Liver (tissue), 9 donors: Measurements from ENCODE around the gene MICU1. TPM values are rescaled to one million over a fixed set of nuclear protein-coding genes. Genes with fewer than 3 reads are reported as not detected.

ENCODE experiments used
- DNase-seq: peaks from one replicate; pipeline ENCODE4 v3.0.0-alpha.2; 2017; ENCODE audit warnings: low spot score
- H3K27ac ChIP-seq, 2 donors: one replicate each; pipeline ENCODE4 v1.7.0; 2013; ENCODE audit warnings: inconsistent platforms in 2 of 2, low read length in 2 of 2, control low read depth in 1 of 2, low read depth in 1 of 2, mild to moderate bottlenecking in 1 of 2
- H3K27me3 ChIP-seq, 4 donors: one replicate each; pipeline versions ENCODE4 v1.6.1 to v1.7.0; 2013; ENCODE audit warnings: low read length in 3 of 4, inconsistent platforms in 1 of 4, mild to moderate bottlenecking in 1 of 4, moderate library complexity in 1 of 4; ENCODE audit not compliant: control insufficient read depth in 4 of 4, insufficient read depth in 4 of 4
- H3K36me3 ChIP-seq, 4 donors: one replicate each; pipeline versions ENCODE4 v1.6.1 to v1.7.0; 2013; ENCODE audit warnings: low read length in 3 of 4, mild to moderate bottlenecking in 3 of 4, low read depth in 1 of 4, moderate library complexity in 1 of 4; ENCODE audit not compliant: control insufficient read depth in 4 of 4, insufficient read depth in 3 of 4
- H3K4me1 ChIP-seq, 4 donors: one replicate each; pipeline versions ENCODE4 v1.6.1 to v1.7.0; 2013; ENCODE audit warnings: low read length in 3 of 4, mild to moderate bottlenecking in 3 of 4, moderate library complexity in 1 of 4; ENCODE audit not compliant: control insufficient read depth in 4 of 4, insufficient read depth in 4 of 4
- H3K4me3 ChIP-seq, 3 donors: one replicate each; pipeline versions ENCODE4 v1.6.1 to v1.7.0; 2013; ENCODE audit warnings: low read length in 3 of 3, control low read depth in 1 of 3, low read depth in 1 of 3, mild to moderate bottlenecking in 1 of 3
- H3K9ac ChIP-seq, 2 donors: one replicate each; pipeline ENCODE4 v1.7.0; 2013; ENCODE audit warnings: low read length in 2 of 2, mild to moderate bottlenecking in 2 of 2, moderate library complexity in 2 of 2, control low read depth in 1 of 2, low read depth in 1 of 2
- H3K9me3 ChIP-seq, 4 donors: one replicate each; pipeline versions ENCODE4 v1.6.1 to v1.7.0; 2013; ENCODE audit warnings: low read length in 3 of 4; ENCODE audit not compliant: control insufficient read depth in 4 of 4
- ATF3 ChIP-seq: IDR thresholded peaks from 2 replicates; pipeline ENCODE4 v1.6.1; 2016; ENCODE audit warnings: antibody characterized with exemption
- EGR1 ChIP-seq, 2 donors: IDR thresholded peaks; 2 replicates each; pipeline ENCODE4 v1.6.1; 2016 to 2018; ENCODE audit warnings: antibody characterized with exemption in 2 of 2, low read depth in 2 of 2
- FOXA1 ChIP-seq: IDR thresholded peaks from 2 replicates; pipeline ENCODE4 v1.6.1; 2016; ENCODE audit warnings: antibody characterized with exemption
- FOXA2 ChIP-seq: IDR thresholded peaks from 2 replicates; pipeline ENCODE4 v1.6.1; 2016; ENCODE audit warnings: antibody characterized with exemption
- GABPA ChIP-seq, 2 donors: IDR thresholded peaks in 1 of 2; conservative IDR thresholded peaks in 1 of 2; 2 replicates each; pipeline ENCODE4 v1.6.1; 2016; ENCODE audit warnings: antibody characterized with exemption in 2 of 2, mild to moderate bottlenecking in 1 of 2, moderate library complexity in 1 of 2
- HNF4A ChIP-seq, 2 donors: conservative IDR thresholded peaks; 2 replicates each; pipeline ENCODE4 v1.6.1; 2016; ENCODE audit warnings: antibody characterized with exemption in 2 of 2, mild to moderate bottlenecking in 2 of 2
- HNF4G ChIP-seq: IDR thresholded peaks from 2 replicates; pipeline ENCODE4 v1.6.1; 2016; ENCODE audit warnings: antibody characterized with exemption
- JUND ChIP-seq, 2 donors: IDR thresholded peaks; 2 replicates each; pipeline ENCODE4 v1.6.1; 2016; ENCODE audit warnings: antibody characterized with exemption in 2 of 2
- MAX ChIP-seq: IDR thresholded peaks from 2 replicates; pipeline ENCODE4 v1.6.1; 2016; ENCODE audit warnings: antibody characterized with exemption
- RAD21 ChIP-seq, 2 donors: IDR thresholded peaks; 2 replicates each; pipeline ENCODE4 v1.6.1; 2016; ENCODE audit warnings: antibody characterized with exemption in 2 of 2, mild to moderate bottlenecking in 2 of 2
- REST ChIP-seq: IDR thresholded peaks from 2 replicates; pipeline ENCODE4 v1.6.1; 2016; ENCODE audit warnings: antibody characterized with exemption, mild to moderate bottlenecking
- SP1 ChIP-seq: IDR thresholded peaks from 2 replicates; pipeline ENCODE4 v1.6.1; 2018; ENCODE audit warnings: antibody characterized with exemption, mild to moderate bottlenecking
- TAF1 ChIP-seq: conservative IDR thresholded peaks from 2 replicates; pipeline ENCODE4 v1.6.1; 2016; ENCODE audit warnings: antibody characterized with exemption, mild to moderate bottlenecking
- YY1 ChIP-seq: IDR thresholded peaks from 2 replicates; pipeline ENCODE4 v1.6.1; 2016; ENCODE audit warnings: antibody characterized with exemption, mild to moderate bottlenecking
- ZBTB33 ChIP-seq: IDR thresholded peaks from 2 replicates; pipeline ENCODE4 v1.6.1; 2016; ENCODE audit warnings: antibody characterized with exemption
- WGBS: extraction: QIAGEN DNeasy Blood & Tissue Kit; methylation state at CpG from one replicate; pipeline ENCODE4 v1.1.7; 2013; 5-methylcytosine and 5-hydroxymethylcytosine counted together
- polyA plus RNA-seq, 2 donors: library from polyadenylated mRNA; stranded (reverse) in 1 of 2; unstranded in 1 of 2; fragments of 200-250 nt in 1 of 2; fragments of >200 nt in 1 of 2; fragmentation: Nextera tagmentation in 1 of 2; extraction: Ambion mirVana in 1 of 2; gene quantifications; one replicate each; pipeline versions ENCODE4 v1.2.1 to v1.2.3, GENCODE V29; 2013 to 2015
- total RNA-seq, 2 donors: library from RNA; depleted of rRNA; stranded (reverse); fragments of >200 nt; gene quantifications; one replicate each; pipeline ENCODE4 v1.2.3, GENCODE V29; 2014
- donor health status: healthy.
- donor health status: healthy.
- donor health status: healthy.
- donor health status: healthy.
- donor health status: healthy.

MICU1 gene
- total and polyA plus RNA-seq, 4 donors, result 26.4 to 47.4 (median 32.1) TPM

GRCh38 chr10:72419241-72419640, 206.6 kb downstream of the MICU1 start:
- H3K4me1 ChIP-seq, result no peaks in the 10 kb centered on the region
- WGBS, result 97% methylated on average over 2 of the region's 2 CpGs
- no peaks in the 10 kb centered on the region for H3K27me3 ChIP-seq
- no peak overlapping the region for H3K27ac ChIP-seq
- H3K9ac ChIP-seq, result no peak overlapping the region
- DNase-seq, result no peak
- no peak overlapping the region for H3K4me3 ChIP-seq
- TF ChIP-seq HNF4G, result no peak
- TF ChIP-seq FOXA2, result no peak
- no peak for TF ChIP-seq TAF1
- TF ChIP-seq GABPA (IDR thresholded peaks at IDR 0.05 in 1 of 2, conservative IDR thresholded peaks at IDR 0.05 in 1 of 2), result no peak
- no peak for TF ChIP-seq REST
- no peak for TF ChIP-seq RAD21 (IDR thresholded peaks at IDR 0.05)
- no peak for TF ChIP-seq JUND (IDR thresholded peaks at IDR 0.05)
- no peak for TF ChIP-seq FOXA1
- TF ChIP-seq ZBTB33, result no peak
- TF ChIP-seq ATF3, result no peak
- TF ChIP-seq SP1, result no peak
- peaks cover 0 to 54% (median 40%) of the 10 kb centered on the region in 4 donors for H3K36me3 ChIP-seq
- no peaks in the 10 kb centered on the region for H3K9me3 ChIP-seq

GRCh38 chr10:72418679-72419078, 207.2 kb downstream of the MICU1 start:
- Histone ChIP-seq H3K27me3 (no peaks in the 10 kb centered on the region), H3K4me1 (no peaks in the 10 kb centered on the region), H3K27ac (no peak overlapping the region), H3K36me3 (peaks cover 0 to 57% (median 44%) of the 10 kb centered on the region in 4 donors), H3K9ac (no peak overlapping the region), H3K4me3 (no peak overlapping the region), H3K9me3 (peaks cover 0 to 2% (median 0%) of the 10 kb centered on the region in 4 donors)
- WGBS, result 68% methylated on average over 3 of the region's 3 CpGs
- TF ChIP-seq ZBTB33 (no peak), MAX (no peak), YY1 (no peak), JUND (IDR thresholded peaks at IDR 0.05) (no peak), GABPA (IDR thresholded peaks at IDR 0.05 in 1 of 2, conservative IDR thresholded peaks at IDR 0.05 in 1 of 2) (no peak), RAD21 (IDR thresholded peaks at IDR 0.05) (no peak), HNF4A (conservative IDR thresholded peaks at IDR 0.05) (no peak), EGR1 (IDR thresholded peaks at IDR 0.05; ENCODE audit: low read depth in 2 of 2) (no peak), HNF4G (no peak), ATF3 (no peak)
- DNase-seq, result no peak
